GM18511 (cell line): ENCODE measurements around the gene LCE1F.

Experiments used
- ATAC-seq: cut with Tn5 transposase; IDR thresholded peaks from one replicate; pipeline ENCODE4 v1.9.1; 2021; ENCODE audit warnings: mild to moderate bottlenecking, moderate library complexity; ENCODE audit not compliant: unreplicated experiment

Gene LCE1F

GRCh38 chr1:152774875-152775274 is at the start of gene LCE1F:
TSS of gene LCE1F (plus strand) at chr1:152775140. CDS start at chr1:152776372, 1,232 bp downstream.
- ATAC-seq = no peak

- ATAC-seq = no peak
Measured at GRCh38 chr1:152725261-152725660, 49.7 kb upstream of the LCE1F start.

GRCh38 chr1:152728986-152729385 is 46.0 kb upstream of the LCE1F start:
- ATAC-seq = no peak

- no peak for ATAC-seq
Measured at GRCh38 chr1:152735648-152736047, 39.3 kb upstream of the LCE1F start.

- no peak for ATAC-seq
Measured at GRCh38 chr1:152737997-152738396, 36.9 kb upstream of the LCE1F start.

- no peak for ATAC-seq
Measured at GRCh38 chr1:152739841-152740240, 35.1 kb upstream of the LCE1F start.

GRCh38 chr1:152741656-152742055 is 33.3 kb upstream of the LCE1F start:
- ATAC-seq = no peak

- no peak for ATAC-seq
Measured at GRCh38 chr1:152743371-152744145, 31.4 kb upstream of the LCE1F start.

- ATAC-seq = no peak
Measured at GRCh38 chr1:152745289-152745704, 29.6 kb upstream of the LCE1F start.

- ATAC-seq = no peak
Measured at GRCh38 chr1:152745765-152746444, 29.0 kb upstream of the LCE1F start.

- ATAC-seq = no peak
Measured at GRCh38 chr1:152747831-152748230, 27.1 kb upstream of the LCE1F start.

GRCh38 chr1:152752225-152752624 is 22.7 kb upstream of the LCE1F start:
- ATAC-seq = no peak

- no peak for ATAC-seq
Measured at GRCh38 chr1:152753586-152753985, 21.4 kb upstream of the LCE1F start.

- ATAC-seq = no peak
Measured at GRCh38 chr1:152756872-152757271, 18.1 kb upstream of the LCE1F start.

- no peak for ATAC-seq
Measured at GRCh38 chr1:152757747-152758146, 17.2 kb upstream of the LCE1F start, which contains the start of gene KPRP. TSS of gene KPRP (plus strand) at chr1:152758025. CDS start at chr1:152759589, 1,564 bp downstream.

GRCh38 chr1:152758636-152759035 is 16.3 kb upstream of the LCE1F start:
- no peak for ATAC-seq

GRCh38 chr1:152759453-152760173 is 15.3 kb upstream of the LCE1F start:
- ATAC-seq = no peak

- no peak for ATAC-seq
Measured at GRCh38 chr1:152760551-152761190, 14.3 kb upstream of the LCE1F start.

- no peak for ATAC-seq
Measured at GRCh38 chr1:152761609-152762213, 13.2 kb upstream of the LCE1F start.

- ATAC-seq = no peak
Measured at GRCh38 chr1:152768847-152769533, 6.0 kb upstream of the LCE1F start.
